Measurements from ENCODE around the gene MACF1. TPM values are rescaled to one million over a fixed set of nuclear protein-coding genes. Genes with fewer than 3 reads are reported as not detected.

MACF1 gene
- total RNA-seq, 1 donor from 2014 or later, result 222 TPM

GRCh38 chr1:39522661-39523567, 318.4 kb downstream of the MACF1 start:
- no peak overlapping the region for H3K9ac ChIP-seq
- H3K9me3 ChIP-seq (ENCODE audit: low read depth), result no peaks in the 10 kb centered on the region
- H3K4me3 ChIP-seq, result no peak overlapping the region
- H3K9me3 Mint-ChIP-seq, result no peaks in the 10 kb centered on the region
- H3K36me3 Mint-ChIP-seq, result peaks cover 3% of the 10 kb centered on the region
- H3K27me3 ChIP-seq, result no peaks in the 10 kb centered on the region
- no peak overlapping the region for H3K4me2 ChIP-seq
- no peaks in the 10 kb centered on the region for H3F3A ChIP-seq (ENCODE audit: low read depth)
- H3K27ac Mint-ChIP-seq, result peak overlapping the region; percentile 51
- no peak overlapping the region for H3K27ac ChIP-seq
- H3K36me3 ChIP-seq, result no peaks in the 10 kb centered on the region
- TF ChIP-seq EZH2 (IDR thresholded peaks at IDR 0.05) (no peak), EZH2phosphoT487 (IDR thresholded peaks at IDR 0.05) (no peak)
- TF ChIP-seq, protein P1, sequence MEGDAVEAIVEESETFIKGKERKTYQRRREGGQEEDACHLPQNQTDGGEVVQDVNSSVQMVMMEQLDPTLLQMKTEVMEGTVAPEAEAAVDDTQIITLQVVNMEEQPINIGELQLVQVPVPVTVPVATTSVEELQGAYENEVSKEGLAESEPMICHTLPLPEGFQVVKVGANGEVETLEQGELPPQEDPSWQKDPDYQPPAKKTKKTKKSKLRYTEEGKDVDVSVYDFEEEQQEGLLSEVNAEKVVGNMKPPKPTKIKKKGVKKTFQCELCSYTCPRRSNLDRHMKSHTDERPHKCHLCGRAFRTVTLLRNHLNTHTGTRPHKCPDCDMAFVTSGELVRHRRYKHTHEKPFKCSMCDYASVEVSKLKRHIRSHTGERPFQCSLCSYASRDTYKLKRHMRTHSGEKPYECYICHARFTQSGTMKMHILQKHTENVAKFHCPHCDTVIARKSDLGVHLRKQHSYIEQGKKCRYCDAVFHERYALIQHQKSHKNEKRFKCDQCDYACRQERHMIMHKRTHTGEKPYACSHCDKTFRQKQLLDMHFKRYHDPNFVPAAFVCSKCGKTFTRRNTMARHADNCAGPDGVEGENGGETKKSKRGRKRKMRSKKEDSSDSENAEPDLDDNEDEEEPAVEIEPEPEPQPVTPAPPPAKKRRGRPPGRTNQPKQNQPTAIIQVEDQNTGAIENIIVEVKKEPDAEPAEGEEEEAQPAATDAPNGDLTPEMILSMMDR (IDR thresholded peaks at IDR 0.05), result no peak
- H3K4me3 Mint-ChIP-seq, result no peak overlapping the region
- no peak for DNase-seq (ENCODE audit: low spot score)
- H3K27me3 Mint-ChIP-seq (ENCODE audit: insufficient read depth, low read depth), result peaks cover 3% of the 10 kb centered on the region
- no peak overlapping the region for H2AFZ ChIP-seq (replicated peaks)
- no peaks in the 10 kb centered on the region for H3K79me2 ChIP-seq (ENCODE audit: low read depth)
- peaks cover 7% of the 10 kb centered on the region for H3K4me1 Mint-ChIP-seq
- no peaks in the 10 kb centered on the region for H3K4me1 ChIP-seq
- no peaks in the 10 kb centered on the region for H4K20me1 ChIP-seq (ENCODE audit: low read depth)

DNA sequence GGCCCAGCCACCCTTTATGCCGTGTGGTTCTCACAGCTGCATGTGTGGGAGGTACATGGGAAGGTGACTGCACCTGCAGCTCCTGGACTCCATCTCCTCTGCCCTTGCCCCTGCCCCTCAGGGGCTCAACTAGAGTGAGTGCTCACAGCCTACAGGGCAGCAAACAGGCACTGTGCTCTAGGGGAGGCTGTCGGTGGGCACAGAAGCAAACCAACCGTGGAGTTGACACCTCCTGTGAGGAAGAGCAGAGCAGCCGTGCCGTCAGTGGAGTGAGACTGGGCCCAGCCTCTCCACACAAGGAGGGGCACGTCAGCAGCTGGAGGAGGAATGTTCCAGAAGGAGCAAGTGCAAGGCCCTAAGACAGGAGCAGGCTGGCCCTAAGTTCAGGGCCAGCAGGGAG, 319.7 kb downstream of the MACF1 start:
- H3K27me3 ChIP-seq, result no peaks in the 10 kb centered on the region
- Mint-ChIP-seq H3K9me3 (no peaks in the 10 kb centered on the region), H3K36me3 (peaks cover 3% of the 10 kb centered on the region), H3K4me3 (no peak overlapping the region), H3K27ac (peak overlapping the region; percentile 48), H3K27me3 (ENCODE audit: insufficient read depth, low read depth) (peaks cover 3% of the 10 kb centered on the region), H3K4me1 (peaks cover 6% of the 10 kb centered on the region)
- no peaks in the 10 kb centered on the region for H3K9me3 ChIP-seq (ENCODE audit: low read depth)
- H3K36me3 ChIP-seq, result no peaks in the 10 kb centered on the region
- no peak overlapping the region for H3K4me2 ChIP-seq
- no peaks in the 10 kb centered on the region for H3F3A ChIP-seq (ENCODE audit: low read depth)
- DNase-seq (ENCODE audit: low spot score), result no peak
- no peaks in the 10 kb centered on the region for H3K79me2 ChIP-seq (ENCODE audit: low read depth)
- no peak overlapping the region for H3K9ac ChIP-seq
- TF ChIP-seq EZH2phosphoT487 (IDR thresholded peaks at IDR 0.05) (no peak), EZH2 (IDR thresholded peaks at IDR 0.05) (no peak)
- TF ChIP-seq, protein P1 (IDR thresholded peaks at IDR 0.05), result no peak
- no peaks in the 10 kb centered on the region for H4K20me1 ChIP-seq (ENCODE audit: low read depth)
- H2AFZ ChIP-seq (replicated peaks), result no peak overlapping the region
- no peak overlapping the region for H3K4me3 ChIP-seq
- H3K4me1 ChIP-seq, result no peaks in the 10 kb centered on the region
- no peak overlapping the region for H3K27ac ChIP-seq

DNA sequence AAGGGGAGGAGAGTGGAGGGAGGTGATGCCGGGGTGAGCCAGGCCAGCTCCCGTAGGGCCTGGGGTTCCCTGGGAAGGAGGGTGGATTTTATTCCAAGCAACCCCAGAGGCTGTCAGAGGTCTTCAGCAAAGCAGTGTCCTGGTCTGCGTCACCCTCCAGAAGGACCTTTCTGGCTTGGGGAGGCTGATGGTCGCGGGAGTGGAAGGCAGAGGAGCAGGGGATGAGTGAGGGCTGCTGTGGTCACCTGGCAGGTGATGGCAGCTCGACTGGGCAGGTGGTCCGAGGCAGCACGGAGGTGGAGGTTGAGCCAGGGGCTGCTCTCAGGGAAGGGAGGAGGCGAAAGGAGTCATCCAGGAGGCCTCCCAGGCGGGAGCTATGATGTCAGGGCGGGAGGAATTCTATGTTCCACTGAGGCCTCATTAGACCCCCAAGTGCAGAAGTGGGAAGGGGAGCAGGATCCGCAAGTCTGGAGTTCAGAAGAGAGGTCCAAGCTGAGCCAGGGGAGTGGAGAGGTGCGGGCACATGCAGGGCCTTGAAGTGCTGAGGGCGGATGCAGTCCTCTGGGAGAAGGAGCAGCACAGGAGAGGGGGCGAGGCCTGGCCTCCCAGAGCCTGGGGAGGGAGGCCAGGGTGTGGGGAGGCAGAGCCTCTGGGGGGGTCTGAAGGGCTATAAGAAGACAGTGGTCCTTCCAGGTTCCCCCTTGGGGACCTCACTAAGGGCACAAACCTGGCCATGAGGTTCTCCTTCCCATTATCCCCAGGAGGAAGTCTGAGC, 320.3 kb downstream of the MACF1 start:
- no peaks in the 10 kb centered on the region for H3F3A ChIP-seq (ENCODE audit: low read depth)
- Mint-ChIP-seq H3K27ac (peak overlapping the region; percentile 72), H3K4me3 (no peak overlapping the region), H3K4me1 (peaks cover 4% of the 10 kb centered on the region), H3K9me3 (no peaks in the 10 kb centered on the region), H3K27me3 (ENCODE audit: insufficient read depth, low read depth) (peaks cover 3% of the 10 kb centered on the region), H3K36me3 (peaks cover 3% of the 10 kb centered on the region)
- no peak overlapping the region for H3K27ac ChIP-seq
- no peaks in the 10 kb centered on the region for H3K27me3 ChIP-seq
- H3K4me3 ChIP-seq, result no peak overlapping the region
- H3K9me3 ChIP-seq (ENCODE audit: low read depth), result no peaks in the 10 kb centered on the region
- no peaks in the 10 kb centered on the region for H3K79me2 ChIP-seq (ENCODE audit: low read depth)
- no peaks in the 10 kb centered on the region for H4K20me1 ChIP-seq (ENCODE audit: low read depth)
- no peak overlapping the region for H3K9ac ChIP-seq
- no peak overlapping the region for H2AFZ ChIP-seq (replicated peaks)
- no peak overlapping the region for H3K4me2 ChIP-seq
- no peak for DNase-seq (ENCODE audit: low spot score)
- TF ChIP-seq, protein P1 (IDR thresholded peaks at IDR 0.05), result no peak
- no peaks in the 10 kb centered on the region for H3K36me3 ChIP-seq
- H3K4me1 ChIP-seq, result no peaks in the 10 kb centered on the region

Measured in neural progenitor cell (in vitro differentiated cells).